Transverse colon (tissue), 4 donors: Measurements from ENCODE around the gene R3HDML. TPM values are rescaled to one million over a fixed set of nuclear protein-coding genes. Genes with fewer than 3 reads are reported as not detected.
A peak's percentile ranks its signal among the peaks of the same experiment; 100 is the strongest.

ENCODE experiments used
- DNase-seq: peaks from one replicate; pipeline ENCODE4 v3.0.0-alpha.2; 2019
- H3K27ac ChIP-seq, 4 donors: fragments of 200-600 bp; sonication (generic); 2 replicates each; pipeline ENCODE4 v1.5.1; 2016 to 2018; ENCODE audit warnings: inconsistent platforms in 4 of 4
- H3K27me3 ChIP-seq: fragments of 200-600 bp; sonication (generic); 2 replicates; pipeline ENCODE4 v1.5.1; 2017; ENCODE audit warnings: inconsistent platforms
- H3K36me3 ChIP-seq, 4 donors: fragments of 200-600 bp; sonication (generic); 2 replicates each; pipeline ENCODE4 v1.5.1; 2017 to 2019; ENCODE audit warnings: inconsistent platforms in 4 of 4
- H3K4me1 ChIP-seq, 4 donors: fragments of 200-600 bp; sonication (generic); 2 replicates each; pipeline ENCODE4 v1.5.1; 2017 to 2020; ENCODE audit warnings: inconsistent platforms in 4 of 4
- H3K4me3 ChIP-seq, 4 donors: fragments of 200-600 bp; sonication (generic); 1 replicate in 1 of 4; 2 replicates in 3 of 4; pipeline versions ENCODE4 v1.5.1 to v1.6.1; 2017 to 2019; ENCODE audit warnings: inconsistent platforms in 4 of 4
- H3K9me3 ChIP-seq, 2 donors: fragments of 200-600 bp; sonication (generic); 2 replicates each; pipeline ENCODE4 v1.5.1; 2017 to 2019; ENCODE audit warnings: inconsistent platforms in 2 of 2
- EP300 ChIP-seq: sonication (generic); formaldehyde crosslinking; IDR thresholded peaks from one replicate; pipeline ENCODE4 v1.6.1; 2017; ENCODE audit warnings: antibody characterized with exemption, low read depth
- POLR2A ChIP-seq: fragments of 450-650 bp; IDR thresholded peaks from one replicate; pipeline ENCODE4 v1.6.1; 2016; ENCODE audit warnings: antibody characterized with exemption, mild to moderate bottlenecking, moderate library complexity
- POLR2AphosphoS5 ChIP-seq, 3 donors: sonication (generic); formaldehyde crosslinking; IDR thresholded peaks; one replicate each; pipeline ENCODE4 v1.6.1; 2016; ENCODE audit warnings: antibody characterized with exemption in 3 of 3
- WGBS, 2 donors: methylation state at CpG; one replicate each; pipeline ENCODE4 v1.1.5; 2018; ENCODE audit warnings: low coverage in 1 of 2; 5-methylcytosine and 5-hydroxymethylcytosine counted together
- in situ Hi-C, 4 donors: fragments of 200-750 bp; cut with MboI; loops; one replicate each; pipeline versions ENCODE4 v1.15.0 to v1.15.1; 2017; ENCODE audit warnings: low sequenced_read_pairs in 3 of 4, low pct_ligation_motif_present in 1 of 4, low pct_unique_long_range_greater_than_20kb in 1 of 4
- intact Hi-C: fragments of 100-400 bp; cut with DNase I; formaldehyde crosslinking; loops from one replicate; pipeline ENCODE4 v1.15.1; 2023; ENCODE audit warnings: low total_unique reads
- total RNA-seq, 4 donors: library from RNA; depleted of rRNA; stranded (reverse); fragments of >200 nt; gene quantifications; one replicate each; pipeline ENCODE4 v1.1.0, GENCODE V29; 2016
- TF ChIP-seq, protein P1 (sequence below), 5 experiments: fragments of 200-600 bp in 3 of 5; fragments of 450-650 bp in 2 of 5; sonication (generic) in 3 of 5; IDR thresholded peaks; 1 replicate in 2 of 5; 2 replicates in 3 of 5; pipeline ENCODE4 v1.5.1; 2016 to 2017; ENCODE audit warnings: antibody characterized with exemption in 5 of 5, inconsistent platforms in 3 of 5, mild to moderate bottlenecking in 2 of 5, moderate library complexity in 1 of 5

R3HDML gene
- total RNA-seq, 4 donors from 2014 or later, result not detected

DNA sequence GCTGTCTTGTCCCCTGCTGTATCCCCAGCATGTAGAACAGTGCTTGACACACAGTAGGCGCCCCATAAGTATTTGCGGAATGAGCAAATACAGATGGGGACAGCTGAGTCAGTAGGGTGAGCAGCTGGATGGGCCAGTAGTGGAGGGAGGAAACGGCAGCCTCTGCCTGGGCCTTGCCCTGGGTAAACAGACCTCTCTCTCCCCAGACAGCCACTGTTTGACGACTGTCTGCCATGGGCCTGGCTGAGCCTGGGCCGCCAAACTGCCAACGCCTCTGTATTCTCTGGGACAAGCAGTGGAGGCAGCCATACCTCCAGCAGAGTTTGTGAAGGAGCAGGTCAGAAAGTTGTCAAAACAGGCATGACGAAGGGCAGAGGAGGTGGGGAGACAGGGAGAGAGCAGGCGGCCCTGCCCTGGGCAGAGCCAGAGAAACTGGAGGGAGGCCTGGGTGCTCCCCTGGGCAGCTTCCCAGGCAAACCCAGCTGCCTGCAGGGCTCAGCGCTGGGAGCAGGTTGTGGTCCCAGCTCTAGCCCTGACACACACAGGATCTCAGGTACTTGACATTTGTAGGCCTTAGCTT, 33.9 kb downstream of the R3HDML start:
- peak overlapping the region; percentile 79 to 85 (median 82) for H3K27ac ChIP-seq
- WGBS, 2 donors, result 40% methylated on average over 8 of the region's 9 CpGs; no CpG with 5 or more reads in 1 of the 2 donors

DNA sequence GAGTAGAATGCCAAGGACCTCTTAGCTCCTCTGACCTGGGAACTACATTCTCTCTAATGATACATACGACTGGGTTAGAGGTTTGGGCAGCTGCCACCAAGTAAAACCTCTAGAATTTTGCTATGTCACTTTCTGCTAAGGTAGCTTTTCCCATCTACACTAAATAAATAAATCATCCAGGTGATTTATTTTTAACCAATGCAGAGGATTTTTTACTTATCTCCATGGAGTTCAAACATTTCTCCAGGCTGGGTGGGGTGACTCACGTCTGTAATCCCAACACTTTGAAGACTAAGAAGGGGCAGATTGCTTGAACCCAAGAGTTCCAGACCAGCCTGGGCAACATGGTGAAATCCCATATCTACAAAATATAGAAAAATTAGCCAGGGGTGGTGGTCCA, 45.8 kb downstream of the R3HDML start:
- Histone ChIP-seq H3K9me3 (no peaks in the 10 kb centered on the region), H3K27ac (no peak overlapping the region), H3K36me3 (no peaks in the 10 kb centered on the region), H3K4me3 (no peak overlapping the region), H3K4me1 (peaks cover 0 to 20% (median 7%) of the 10 kb centered on the region in 4 donors), H3K27me3 (peaks cover 14% of the 10 kb centered on the region)
- no peak for DNase-seq
- in situ Hi-C loops, result loop anchor here (10.0 to 25.0 kb wide), 4 partner anchors 168 to 232 kb away; partner anchors contain the start of gene OSER1 (in 1 of the 4)
- WGBS, 2 donors, result 38 to 52% methylated on average over 2 of the region's 2 CpGs
- TF ChIP-seq POLR2AphosphoS5 (IDR thresholded peaks at IDR 0.05) (no peak), EP300 (no peak), POLR2A (no peak)
- TF ChIP-seq, protein P1, sequence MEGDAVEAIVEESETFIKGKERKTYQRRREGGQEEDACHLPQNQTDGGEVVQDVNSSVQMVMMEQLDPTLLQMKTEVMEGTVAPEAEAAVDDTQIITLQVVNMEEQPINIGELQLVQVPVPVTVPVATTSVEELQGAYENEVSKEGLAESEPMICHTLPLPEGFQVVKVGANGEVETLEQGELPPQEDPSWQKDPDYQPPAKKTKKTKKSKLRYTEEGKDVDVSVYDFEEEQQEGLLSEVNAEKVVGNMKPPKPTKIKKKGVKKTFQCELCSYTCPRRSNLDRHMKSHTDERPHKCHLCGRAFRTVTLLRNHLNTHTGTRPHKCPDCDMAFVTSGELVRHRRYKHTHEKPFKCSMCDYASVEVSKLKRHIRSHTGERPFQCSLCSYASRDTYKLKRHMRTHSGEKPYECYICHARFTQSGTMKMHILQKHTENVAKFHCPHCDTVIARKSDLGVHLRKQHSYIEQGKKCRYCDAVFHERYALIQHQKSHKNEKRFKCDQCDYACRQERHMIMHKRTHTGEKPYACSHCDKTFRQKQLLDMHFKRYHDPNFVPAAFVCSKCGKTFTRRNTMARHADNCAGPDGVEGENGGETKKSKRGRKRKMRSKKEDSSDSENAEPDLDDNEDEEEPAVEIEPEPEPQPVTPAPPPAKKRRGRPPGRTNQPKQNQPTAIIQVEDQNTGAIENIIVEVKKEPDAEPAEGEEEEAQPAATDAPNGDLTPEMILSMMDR (IDR thresholded peaks at IDR 0.05), result no peak
- intact Hi-C loops, result loop anchor here (10.0 kb wide), 1 partner anchor 352 kb away; no protein-coding TSS in a partner anchor

More for the DNA sequence above, 33.9 kb downstream of the R3HDML start:
- H3K9me3 ChIP-seq, result no peaks in the 10 kb centered on the region
- intact Hi-C loops, result no loop called here
- DNase-seq, result peak; percentile 74
- no peak overlapping the region for H3K4me3 ChIP-seq
- in situ Hi-C loops, result no loop called here
- no peaks in the 10 kb centered on the region for H3K36me3 ChIP-seq
- peaks cover 6 to 29% (median 19%) of the 10 kb centered on the region in 4 donors for H3K4me1 ChIP-seq
- no peak for TF ChIP-seq EP300
- TF ChIP-seq POLR2A, result no peak
- peak in 2 of 3 donors; percentile 24 to 40 for TF ChIP-seq POLR2AphosphoS5 (IDR thresholded peaks at IDR 0.05)
- TF ChIP-seq, protein P1 (IDR thresholded peaks at IDR 0.05), result no peak
- H3K27me3 ChIP-seq, result no peaks in the 10 kb centered on the region

DNA sequence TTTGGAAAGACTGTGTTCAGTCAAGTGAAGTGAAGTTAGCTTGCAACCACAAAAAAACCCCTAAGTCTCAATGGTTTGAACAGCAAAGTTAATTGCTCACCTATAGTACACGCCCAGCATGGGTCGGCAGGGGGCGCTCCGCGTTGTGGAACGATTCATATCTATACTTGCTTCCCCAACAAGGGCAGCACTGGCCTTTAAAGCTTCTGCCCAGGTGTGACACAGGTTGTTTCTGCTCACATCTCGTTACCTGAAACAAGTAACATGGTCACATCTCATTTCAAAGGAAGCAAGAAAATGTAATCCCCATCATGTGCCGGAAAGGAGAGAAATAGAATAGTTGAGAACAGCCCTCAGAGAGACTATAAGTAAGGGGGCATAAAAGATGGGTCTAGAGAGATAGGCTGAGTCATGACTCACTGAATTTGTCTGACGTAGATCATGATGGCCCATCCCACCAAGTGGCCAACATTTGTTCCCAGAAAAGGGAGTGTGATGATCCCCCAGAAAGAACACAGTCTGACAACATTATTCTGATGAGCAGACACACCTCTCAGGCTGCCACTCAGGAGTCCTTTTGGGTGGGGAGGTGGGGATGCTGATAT, 47.7 kb downstream of the R3HDML start:
- in situ Hi-C loops (loop anchor here (5.0 to 25.0 kb wide), 5 partner anchors 78 to 230 kb away; partner anchors contain the start of gene OSER1 (in 1 of the 4)), intact Hi-C loops (loop anchor here (10.0 kb wide), 1 partner anchor 350 kb away; no protein-coding TSS in a partner anchor)
- H3K27ac ChIP-seq, result no peak overlapping the region
- no peaks in the 10 kb centered on the region for H3K36me3 ChIP-seq
- H3K27me3 ChIP-seq, result peaks cover 14% of the 10 kb centered on the region
- TF ChIP-seq, protein P1 (IDR thresholded peaks at IDR 0.05), result peak; percentile 76 to 88 (median 81)
- TF ChIP-seq POLR2AphosphoS5 (IDR thresholded peaks at IDR 0.05), result no peak
- H3K9me3 ChIP-seq, result no peaks in the 10 kb centered on the region
- peaks cover 0 to 33% (median 17%) of the 10 kb centered on the region in 4 donors for H3K4me1 ChIP-seq
- WGBS, 2 donors, result 13 to 17% methylated on average over 9 of the region's 9 CpGs
- no peak overlapping the region for H3K4me3 ChIP-seq
- DNase-seq, result peak; percentile 91

DNA sequence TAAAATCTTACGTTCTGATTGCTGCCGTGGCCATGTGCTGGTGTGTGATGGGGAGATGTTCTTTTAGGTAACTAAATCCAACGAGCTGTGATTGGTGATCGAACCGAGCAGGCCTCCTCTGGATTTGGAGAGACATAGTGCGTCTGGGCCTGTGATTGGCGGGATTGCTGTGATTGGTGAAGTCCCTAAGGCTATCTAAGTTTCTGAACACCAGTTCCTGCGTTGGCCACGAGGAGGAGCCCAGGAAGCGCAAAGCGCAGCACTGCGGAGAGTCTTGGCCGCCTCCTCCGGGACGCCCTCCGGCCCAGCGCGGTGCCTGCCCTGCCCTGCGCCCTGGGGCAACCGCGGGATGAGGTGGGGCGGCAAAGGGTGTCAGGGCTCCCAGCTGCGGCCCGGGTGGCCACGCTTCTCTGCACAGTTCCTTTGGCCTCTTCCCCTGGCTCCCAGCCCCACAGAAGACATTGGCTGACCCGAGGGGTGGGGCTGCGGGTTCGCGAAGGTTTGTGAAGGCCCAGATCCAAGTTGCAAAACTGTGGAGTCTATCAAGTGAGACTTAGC, 51.7 kb downstream of the R3HDML start:
- WGBS, 2 donors, result 10% methylated on average over 2 to 24 of the region's 29 CpGs
- Histone ChIP-seq H3K36me3 (no peaks in the 10 kb centered on the region), H3K27me3 (peaks cover 14% of the 10 kb centered on the region), H3K4me1 (peaks cover 0 to 43% (median 26%) of the 10 kb centered on the region in 4 donors), H3K9me3 (no peaks in the 10 kb centered on the region), H3K27ac (peak overlapping the region; percentile 5 to 58 (median 48)), H3K4me3 (no peak overlapping the region)
- TF ChIP-seq EP300, result no peak
- TF ChIP-seq POLR2A, result no peak
- TF ChIP-seq, protein P1 (IDR thresholded peaks at IDR 0.05), result peak; percentile 67 to 90 (median 74)
- TF ChIP-seq POLR2AphosphoS5 (IDR thresholded peaks at IDR 0.05), result peak in 1 of 3 donors; percentile 31
- in situ Hi-C loops, result loop anchor here (5.0 to 25.0 kb wide), 5 partner anchors 74 to 226 kb away; partner anchors contain the start of gene OSER1 (in 1 of the 4)
- DNase-seq, result peak; percentile 85
- intact Hi-C loops, result loop anchor here (10.0 kb wide), 1 partner anchor 346 kb away; no protein-coding TSS in a partner anchor
